HCT116 (cell line): ENCODE data around the gene BLOC1S6. TPM values are rescaled to one million over a fixed set of nuclear protein-coding genes. Genes with fewer than 3 reads are reported as not detected.

Source experiments
- ATAC-seq: fragments of 200-7000 bp; cut with Tn5 transposase; 2 replicates; pipeline ENCODE4 v1.9.1; 2020; ENCODE audit warnings: mild to moderate bottlenecking, moderate library complexity
- BruUV-seq: library from RNA; stranded (reverse); fragments of 400-500 nt; replicated peaks from 2 replicates; lab custom pipeline; 2021; lab: Mats Ljungman, UMichigan
- CTCF ChIA-PET: fragments of 300-600 bp; sonication (Branson Sonifier 250); formaldehyde crosslinking; loops from one replicate; lab custom pipeline; 2021; ENCODE audit warnings: antibody characterized with exemption; lab: Charles Lee
- POLR2A ChIA-PET: fragments of 300-600, 350-600 bp; sonication (Branson Sonifier 250); formaldehyde crosslinking; loops from one replicate; lab custom pipeline; 2021; ENCODE audit warnings: antibody characterized with exemption; lab: Charles Lee
- RAD21 ChIA-PET, 2 experiments: fragments of 300-600 bp; sonication (Branson Sonifier 250); formaldehyde crosslinking; loops; one replicate each; lab custom pipeline; 2023; ENCODE audit warnings: low total read pairs in 2 of 2; ENCODE audit not compliant: uncharacterized antibody in 2 of 2, unreplicated experiment in 2 of 2, low non-redundant PET in 1 of 2; lab: Charles Lee
- DNase-seq: peaks from one replicate; pipeline ENCODE4 v3.0.0-alpha.2; 2010; ENCODE audit warnings: low read depth, low spot score
- H2AFZ ChIP-seq: fragments of 200-600 bp; shearing (Covaris generic), sonication (generic); 2 replicates; pipeline ENCODE4 v1.6.1; 2017; ENCODE audit warnings: low read depth, mixed run types, mixed read lengths, antibody characterized with exemption, low read length; ENCODE audit not compliant: poor library complexity, severe bottlenecking
- H3K27ac ChIP-seq: 2 replicates; pipeline ENCODE4 v1.5.1; 2012; ENCODE audit warnings: low read depth, low read length
- H3K27me3 ChIP-seq: fragments of 200-600 bp; sonication (generic); 2 replicates; pipeline ENCODE4 v1.6.1; 2016; ENCODE audit warnings: mixed run types, low read length, mixed read lengths; ENCODE audit not compliant: insufficient read depth
- H3K36me3 ChIP-seq, 2 experiments: fragments of 200-500 bp in 1 of 2; fragments of 200-600 bp in 1 of 2; sonication (Bioruptor generic) in 1 of 2; sonication (generic) in 1 of 2; 2 replicates each; pipeline versions ENCODE4 v1.5.1 to v1.6.1; 2014 to 2016; ENCODE audit warnings: low read length in 2 of 2, inconsistent platforms in 1 of 2, mixed read lengths in 1 of 2, mixed run types in 1 of 2; ENCODE audit not compliant: insufficient read depth in 2 of 2, control insufficient read depth in 1 of 2
- H3K4me1 ChIP-seq, 2 experiments: fragments of 200-600 bp in 1 of 2; sonication (generic) in 1 of 2; 2 replicates each; pipeline versions ENCODE4 v1.5.1 to v1.6.1; 2012 to 2017; ENCODE audit warnings: low read length in 2 of 2, inconsistent platforms in 1 of 2, mild to moderate bottlenecking in 1 of 2, mixed read lengths in 1 of 2, mixed run types in 1 of 2, moderate library complexity in 1 of 2; ENCODE audit not compliant: insufficient read depth in 2 of 2, control insufficient read depth in 1 of 2
- H3K4me2 ChIP-seq: fragments of 200-600 bp; sonication (generic); 2 replicates; pipeline ENCODE4 v1.6.1; 2017; ENCODE audit warnings: mixed run types, low read length, mixed read lengths
- H3K4me3 ChIP-seq, 2 experiments: fragments of 200-600 bp in 1 of 2; sonication (generic) in 1 of 2; replicated peaks in 1 of 2; 2 replicates each; pipeline ENCODE4 v1.5.1; 2011 to 2016; ENCODE audit warnings: low read length in 2 of 2, control low read depth in 1 of 2, low read depth in 1 of 2, mild to moderate bottlenecking in 1 of 2, mixed read lengths in 1 of 2, mixed run types in 1 of 2
- H3K79me2 ChIP-seq: fragments of 200-600 bp; sonication (generic); 2 replicates; pipeline ENCODE4 v1.6.1; 2017; ENCODE audit warnings: mild to moderate bottlenecking, mixed run types, low read length, moderate library complexity, mixed read lengths; ENCODE audit not compliant: insufficient read depth
- H3K9ac ChIP-seq: fragments of 200-600 bp; sonication (generic); 2 replicates; pipeline ENCODE4 v1.6.1; 2016; ENCODE audit warnings: low read length, mixed read lengths
- H3K9me2 ChIP-seq: fragments of 200-600 bp; sonication (generic), shearing (Covaris generic); 2 replicates; pipeline ENCODE4 v1.6.1; 2017; ENCODE audit warnings: mixed run types, mild to moderate bottlenecking, moderate library complexity; ENCODE audit not compliant: insufficient read depth
- H3K9me3 ChIP-seq, 2 experiments: fragments of 200-500 bp in 1 of 2; fragments of 200-600 bp in 1 of 2; sonication (Bioruptor generic) in 1 of 2; sonication (generic) in 1 of 2; 2 replicates each; pipeline ENCODE4 v1.6.1; 2014 to 2017; ENCODE audit warnings: low read length in 2 of 2, mixed read lengths in 2 of 2, inconsistent platforms in 1 of 2, low read depth in 1 of 2, mild to moderate bottlenecking in 1 of 2, mixed run types in 1 of 2, moderate library complexity in 1 of 2; ENCODE audit not compliant: control insufficient read depth in 1 of 2, insufficient read depth in 1 of 2
- H4K20me1 ChIP-seq: fragments of 200-600 bp; sonication (generic), shearing (Covaris generic); 2 replicates; pipeline ENCODE4 v1.6.1; 2017; ENCODE audit warnings: mixed run types, mild to moderate bottlenecking, moderate library complexity; ENCODE audit not compliant: insufficient read depth
- ATF3 ChIP-seq: IDR thresholded peaks from 2 replicates; pipeline ENCODE4 v1.6.1; 2012
- CEBPB ChIP-seq: IDR thresholded peaks from 2 replicates; pipeline ENCODE4 v1.6.1; 2012; ENCODE audit warnings: low read depth
- ELF1 ChIP-seq: IDR thresholded peaks from 2 replicates; pipeline ENCODE4 v1.6.1; 2012; ENCODE audit warnings: low read depth, borderline replicate concordance
- EZH2phosphoT487 ChIP-seq: fragments of 200-600 bp; IDR thresholded peaks from 2 replicates; pipeline ENCODE4 v1.6.1; 2018; ENCODE audit warnings: antibody characterized with exemption, borderline replicate concordance
- JUND ChIP-seq: IDR thresholded peaks from 2 replicates; pipeline ENCODE4 v1.6.1; 2012
- POLR2A ChIP-seq: IDR thresholded peaks from 2 replicates; pipeline ENCODE4 v1.7.0; 2011; ENCODE audit warnings: borderline replicate concordance; ENCODE audit not compliant: insufficient read depth, insufficient read length; ENCODE audit errors: extremely low read depth
- RAD21 ChIP-seq: IDR thresholded peaks from 2 replicates; pipeline ENCODE4 v1.6.1; 2012; ENCODE audit warnings: low read depth, mild to moderate bottlenecking
- REST ChIP-seq: IDR thresholded peaks from 2 replicates; pipeline ENCODE4 v1.6.1; 2012; ENCODE audit warnings: low read depth
- SIN3A ChIP-seq: IDR thresholded peaks from 2 replicates; pipeline ENCODE4 v1.6.1; 2012; ENCODE audit warnings: low read depth
- SRF ChIP-seq: IDR thresholded peaks from 2 replicates; pipeline ENCODE4 v1.6.1; 2012; ENCODE audit warnings: low read depth
- TCF7L2 ChIP-seq: IDR thresholded peaks from 2 replicates; pipeline ENCODE4 v1.7.0; 2011; ENCODE audit warnings: borderline replicate concordance, inconsistent platforms; ENCODE audit not compliant: insufficient read depth, insufficient read length; ENCODE audit errors: extremely low read depth
- YY1 ChIP-seq: IDR thresholded peaks from 2 replicates; pipeline ENCODE4 v1.6.1; 2011; ENCODE audit warnings: low read length, low read depth, moderate library complexity, mild to moderate bottlenecking; ENCODE audit not compliant: insufficient replicate concordance; ENCODE audit errors: extremely low read depth
- ZBTB33 ChIP-seq: IDR thresholded peaks from 2 replicates; pipeline ENCODE4 v1.6.1; 2011; ENCODE audit warnings: mild to moderate bottlenecking, low read length, moderate library complexity; ENCODE audit not compliant: insufficient replicate concordance; ENCODE audit errors: extremely low read depth
- ZFX ChIP-seq: fragments of 450-650 bp; IDR thresholded peaks from 2 replicates; pipeline ENCODE4 v1.6.1; 2017
- intact Hi-C: fragments of 100-400 bp; cut with micrococcal nuclease; formaldehyde crosslinking; loops from 2 replicates; pipeline ENCODE4 v1.10.0; 2022
- total RNA-seq: library from RNA; stranded (reverse); gene quantifications from one replicate; pipeline ENCODE4 v1.2.1, GENCODE V29; 2021; ENCODE audit not compliant: unreplicated experiment
- TF ChIP-seq, protein P1 (sequence below): IDR thresholded peaks from 2 replicates; pipeline ENCODE4 v1.6.1; 2012
- TF ChIP-seq, protein P2 (sequence below), 3 experiments: fragments of 200-600 bp in 1 of 3; sonication (generic) in 1 of 3; IDR thresholded peaks in 2 of 3; conservative IDR thresholded peaks in 1 of 3; 2 replicates each; pipeline ENCODE4 v1.5.1; 2012 to 2017; ENCODE audit warnings: low read depth in 2 of 3, low read length in 2 of 3, antibody characterized with exemption in 1 of 3, borderline replicate concordance in 1 of 3, control low read depth in 1 of 3, mild to moderate bottlenecking in 1 of 3, mixed read lengths in 1 of 3, mixed run types in 1 of 3, moderate library complexity in 1 of 3; ENCODE audit not compliant: insufficient read depth in 1 of 3

The BLOC1S6 gene
- total RNA-seq, 1 experiment from 2014 or later, result 40.7 TPM

- no peaks in the 10 kb centered on the region for H3K9me2 ChIP-seq
- no peak overlapping the region for H3K27ac ChIP-seq
- H3K27me3 ChIP-seq, result no peaks in the 10 kb centered on the region
- H3K9ac ChIP-seq, result no peak overlapping the region
- H4K20me1 ChIP-seq, result no peaks in the 10 kb centered on the region
- ATAC-seq (no peak), DNase-seq (no peak)
- TF ChIP-seq SRF, result no peak
- TF ChIP-seq, protein P1, sequence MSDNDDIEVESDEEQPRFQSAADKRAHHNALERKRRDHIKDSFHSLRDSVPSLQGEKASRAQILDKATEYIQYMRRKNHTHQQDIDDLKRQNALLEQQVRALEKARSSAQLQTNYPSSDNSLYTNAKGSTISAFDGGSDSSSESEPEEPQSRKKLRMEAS, result no peak
- no peak for TF ChIP-seq CEBPB
- no peak for TF ChIP-seq EZH2phosphoT487
- TF ChIP-seq ZBTB33, result no peak
- TF ChIP-seq TCF7L2, result no peak
- TF ChIP-seq SIN3A, result no peak
- TF ChIP-seq POLR2A, result no peak
- TF ChIP-seq RAD21, result no peak
- no peak for TF ChIP-seq ATF3
- no peak for TF ChIP-seq YY1
- TF ChIP-seq REST, result no peak
- TF ChIP-seq, protein P2, sequence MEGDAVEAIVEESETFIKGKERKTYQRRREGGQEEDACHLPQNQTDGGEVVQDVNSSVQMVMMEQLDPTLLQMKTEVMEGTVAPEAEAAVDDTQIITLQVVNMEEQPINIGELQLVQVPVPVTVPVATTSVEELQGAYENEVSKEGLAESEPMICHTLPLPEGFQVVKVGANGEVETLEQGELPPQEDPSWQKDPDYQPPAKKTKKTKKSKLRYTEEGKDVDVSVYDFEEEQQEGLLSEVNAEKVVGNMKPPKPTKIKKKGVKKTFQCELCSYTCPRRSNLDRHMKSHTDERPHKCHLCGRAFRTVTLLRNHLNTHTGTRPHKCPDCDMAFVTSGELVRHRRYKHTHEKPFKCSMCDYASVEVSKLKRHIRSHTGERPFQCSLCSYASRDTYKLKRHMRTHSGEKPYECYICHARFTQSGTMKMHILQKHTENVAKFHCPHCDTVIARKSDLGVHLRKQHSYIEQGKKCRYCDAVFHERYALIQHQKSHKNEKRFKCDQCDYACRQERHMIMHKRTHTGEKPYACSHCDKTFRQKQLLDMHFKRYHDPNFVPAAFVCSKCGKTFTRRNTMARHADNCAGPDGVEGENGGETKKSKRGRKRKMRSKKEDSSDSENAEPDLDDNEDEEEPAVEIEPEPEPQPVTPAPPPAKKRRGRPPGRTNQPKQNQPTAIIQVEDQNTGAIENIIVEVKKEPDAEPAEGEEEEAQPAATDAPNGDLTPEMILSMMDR (IDR thresholded peaks at IDR 0.05 in 2 of 3, conservative IDR thresholded peaks at IDR 0.05 in 1 of 3; ENCODE audit: borderline replicate concordance in 1 of 3, insufficient read depth in 1 of 3, low read depth in 2 of 3, low read length in 2 of 3), result no peak
- no peak for TF ChIP-seq JUND
- TF ChIP-seq ZFX, result no peak
- TF ChIP-seq ELF1, result no peak
- CTCF ChIA-PET, result no interaction called here
- no peaks in the 10 kb centered on the region for H3K9me3 ChIP-seq
- H3K36me3 ChIP-seq, result no peaks in the 10 kb centered on the region
- intact Hi-C loops, result no loop called here
- no peak overlapping the region for H3K4me2 ChIP-seq
- BruUV-seq, result no TSS peak
- no peak overlapping the region for H2AFZ ChIP-seq
- RAD21 ChIA-PET, result no interaction called here
- no peak overlapping the region for H3K4me3 ChIP-seq
- H3K79me2 ChIP-seq, result no peaks in the 10 kb centered on the region
- POLR2A ChIA-PET, result no interaction called here
- no peaks in the 10 kb centered on the region for H3K4me1 ChIP-seq
Observed at GRCh38 chr15:45657254-45657653, 70.1 kb downstream of the BLOC1S6 start.
